Thymus (tissue), 11 donors: Measurements from ENCODE around the gene MAP1LC3C. TPM values are rescaled to one million over a fixed set of nuclear protein-coding genes. Genes with fewer than 3 reads are reported as not detected.

Experiments
- DNase-seq, 9 donors: peaks; one replicate each; pipeline ENCODE4 v3.0.0-alpha.2; 2013; ENCODE audit warnings: low spot score in 9 of 9, low read depth in 6 of 9, missing footprints in 1 of 9
- H3K27ac ChIP-seq, 2 donors: one replicate each; pipeline ENCODE4 v1.5.1; 2013; ENCODE audit warnings: control low read depth in 1 of 2, low read depth in 1 of 2, low read length in 1 of 2, mild to moderate bottlenecking in 1 of 2, moderate library complexity in 1 of 2
- H3K27me3 ChIP-seq, 2 donors: one replicate each; pipeline ENCODE4 v1.5.1; 2013; ENCODE audit warnings: low read length in 1 of 2; ENCODE audit not compliant: control insufficient read depth in 2 of 2, insufficient read depth in 1 of 2
- H3K36me3 ChIP-seq, 2 donors: one replicate each; pipeline ENCODE4 v1.5.1; 2013; ENCODE audit warnings: low read length in 1 of 2, mild to moderate bottlenecking in 1 of 2, moderate library complexity in 1 of 2; ENCODE audit not compliant: control insufficient read depth in 2 of 2, insufficient read depth in 2 of 2
- H3K4me1 ChIP-seq, 2 donors: one replicate each; pipeline ENCODE4 v1.5.1; 2013; ENCODE audit warnings: low read length in 2 of 2; ENCODE audit not compliant: control insufficient read depth in 2 of 2, insufficient read depth in 2 of 2
- H3K4me3 ChIP-seq, 2 donors: one replicate each; pipeline ENCODE4 v1.5.1; 2013; ENCODE audit warnings: low read length in 2 of 2, control low read depth in 1 of 2, mild to moderate bottlenecking in 1 of 2
- H3K9me3 ChIP-seq, 2 donors: one replicate each; pipeline ENCODE4 v1.5.1; 2013; ENCODE audit warnings: low read length in 1 of 2, mild to moderate bottlenecking in 1 of 2; ENCODE audit not compliant: control insufficient read depth in 2 of 2, insufficient read depth in 1 of 2
- WGBS: extraction: QIAGEN DNeasy Blood & Tissue Kit; methylation state at CpG from one replicate; pipeline ENCODE4 v1.1.7; 2013; 5-methylcytosine and 5-hydroxymethylcytosine counted together
- polyA plus RNA-seq: library from polyadenylated mRNA; stranded (reverse); fragments of 200-250 nt; gene quantifications from one replicate; pipeline ENCODE4 v1.2.3, GENCODE V29; 2013
- total RNA-seq: library from RNA; stranded (reverse); fragments of 120-200 nt; gene quantifications from one replicate; pipeline ENCODE4 v1.2.4, GENCODE V29; 2013
- donor health status: healthy.

Gene MAP1LC3C
- total and polyA plus RNA-seq, 2 donors = 0.47 to 5.5 TPM

DNA sequence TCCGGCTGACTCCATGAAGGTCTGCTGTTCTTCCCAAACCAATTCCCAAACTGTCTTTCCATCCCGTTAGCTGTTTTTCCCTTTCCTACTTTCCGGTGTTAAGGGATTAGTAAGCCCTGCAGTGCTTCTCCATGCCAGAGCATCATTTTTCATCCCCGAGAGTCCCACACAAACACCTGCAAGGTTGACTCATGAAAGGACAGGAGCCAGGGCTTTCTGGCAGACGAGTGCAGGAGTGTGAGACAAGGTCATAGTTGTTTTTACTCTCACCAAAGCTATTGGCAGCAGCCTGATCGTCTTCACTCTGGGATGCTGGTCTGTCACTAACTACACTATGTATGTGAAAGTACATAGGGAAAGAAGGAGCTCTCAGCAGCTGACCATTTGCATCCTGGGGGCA, 51.5 kb downstream of the MAP1LC3C start:
- no peaks in the 10 kb centered on the region for H3K27me3 ChIP-seq
- H3K4me3 ChIP-seq = no peak overlapping the region
- H3K27ac ChIP-seq = no peak overlapping the region
- H3K4me1 ChIP-seq = no peaks in the 10 kb centered on the region
- DNase-seq = no peak
- no peaks in the 10 kb centered on the region for H3K36me3 ChIP-seq
- no peaks in the 10 kb centered on the region for H3K9me3 ChIP-seq
- 85% methylated on average over 6 of the region's 6 CpGs for WGBS

Other genes starting within 250 kb of the MAP1LC3C start
- 19.6 TPM for gene EXO1, start 150.9 kb downstream of the MAP1LC3C start, total RNA-seq
- gene EXO1, start 150.9 kb downstream of the MAP1LC3C start, polyA plus RNA-seq = 0.52 TPM
- not detected for gene BECN2, start 41.3 kb downstream of the MAP1LC3C start, total RNA-seq
- 0.05 TPM for gene BECN2, start 41.3 kb downstream of the MAP1LC3C start, polyA plus RNA-seq